ENCODE results near the gene RFX7. TPM values are rescaled to one million over a fixed set of nuclear protein-coding genes. Genes with fewer than 3 reads are reported as not detected.

The RFX7 gene
- total RNA-seq, 1 experiment from 2014 or later: 18.1 TPM

DNA sequence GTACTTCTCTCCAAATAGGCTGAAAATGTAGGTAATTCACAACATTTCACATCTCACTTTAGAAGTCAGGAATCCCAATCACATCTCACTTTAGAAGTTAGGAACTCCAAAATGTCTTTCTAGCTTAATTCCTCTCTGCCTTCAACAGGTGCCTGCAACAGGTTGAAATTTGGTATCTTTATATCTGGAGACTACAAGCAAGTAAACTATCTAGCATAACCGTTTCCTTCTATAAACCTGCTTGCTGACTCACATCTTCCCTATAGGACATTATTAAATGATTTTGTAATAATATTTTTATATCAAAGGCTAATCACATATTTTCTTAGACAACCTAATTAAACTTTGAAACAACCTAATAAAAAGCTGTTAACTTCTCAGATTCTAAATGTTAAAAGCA lies 18.2 kb downstream of the RFX7 start:
- H3K36me3 ChIP-seq (ENCODE audit: control insufficient read depth in 1 of 2, insufficient read depth in 2 of 2, low read length in 2 of 2): 0 out of 4 replicates have a peak, but pooled peaks cover 0 to 4% of the 10 kb centered on the region in 2 experiments
- intact Hi-C loops (cut with micrococcal nuclease): loop anchor here (10.0 kb wide), 1 partner anchor 59 kb away; no protein-coding TSS in a partner anchor
- ChIA-PET RAD21 (ENCODE audit: low non-redundant PET in 1 of 2, low total read pairs in 2 of 2, uncharacterized antibody in 2 of 2, unreplicated experiment in 2 of 2) (no interaction called here), CTCF (no interaction called here), POLR2A (no interaction called here)
- no peaks in the 10 kb centered on the region for H3K9me2 ChIP-seq (ENCODE audit: insufficient read depth)
- H3K4me2 ChIP-seq (ENCODE audit: low read length): no peak overlapping the region
- no peaks in the 10 kb centered on the region for H3K27me3 ChIP-seq (ENCODE audit: insufficient read depth, low read length)
- H3K9me3 ChIP-seq (ENCODE audit: control insufficient read depth in 1 of 2, insufficient read depth in 1 of 2, low read depth in 1 of 2, low read length in 2 of 2): peaks cover 0 to 6% of the 10 kb centered on the region in 2 experiments; a peak in 2 of 4 replicates
- no peak overlapping the region for H3K4me3 ChIP-seq (replicated peaks in 1 of 2; ENCODE audit: low read depth in 1 of 2, low read length in 2 of 2)
- H3K79me2 ChIP-seq (ENCODE audit: insufficient read depth, low read length): peaks cover 23% of the 10 kb centered on the region
- ATAC-seq: no peak
- DNase-seq (ENCODE audit: low read depth, low spot score): no peak
- no peak overlapping the region for H3K27ac ChIP-seq (ENCODE audit: low read depth, low read length)
- no peaks in the 10 kb centered on the region for H4K20me1 ChIP-seq (ENCODE audit: insufficient read depth)
- H2AFZ ChIP-seq (ENCODE audit: low read depth, low read length, poor library complexity, severe bottlenecking): no peak overlapping the region
- TF ChIP-seq RAD21 (IDR thresholded peaks at IDR 0.05; ENCODE audit: low read depth) (no peak), YY1 (IDR thresholded peaks at IDR 0.05; ENCODE audit: extremely low read depth, insufficient replicate concordance, low read depth, low read length) (no peak), MAX (IDR thresholded peaks at IDR 0.05) (no peak), CBX3 (IDR thresholded peaks at IDR 0.05; ENCODE audit: low read depth) (no peak), FOSL1 (IDR thresholded peaks at IDR 0.05; ENCODE audit: low read depth) (no peak)
- no peak overlapping the region for H3K9ac ChIP-seq (ENCODE audit: low read length)
- no TSS peak for BruUV-seq (replicated peaks)
- no peaks in the 10 kb centered on the region for H3K4me1 ChIP-seq (ENCODE audit: control insufficient read depth in 1 of 2, insufficient read depth in 2 of 2, low read length in 2 of 2)

GRCh38 chr15:56222302-56222701 lies 21.4 kb downstream of the RFX7 start:
- no peak overlapping the region for H3K4me2 ChIP-seq (ENCODE audit: low read length)
- intact Hi-C loops (cut with micrococcal nuclease): loop anchor here (10.0 kb wide), 1 partner anchor 62 kb away; no protein-coding TSS in a partner anchor
- H3K9me3 ChIP-seq (ENCODE audit: control insufficient read depth in 1 of 2, insufficient read depth in 1 of 2, low read depth in 1 of 2, low read length in 2 of 2): peaks cover 0 to 6% of the 10 kb centered on the region in 2 experiments; a peak in 1 of 4 replicates
- no peaks in the 10 kb centered on the region for H3K36me3 ChIP-seq (ENCODE audit: control insufficient read depth in 1 of 2, insufficient read depth in 2 of 2, low read length in 2 of 2)
- H3K9ac ChIP-seq (ENCODE audit: low read length): no peak overlapping the region
- H3K9me2 ChIP-seq (ENCODE audit: insufficient read depth): no peaks in the 10 kb centered on the region
- no TSS peak for BruUV-seq (replicated peaks)
- ChIA-PET POLR2A (no interaction called here), RAD21 (ENCODE audit: low non-redundant PET in 1 of 2, low total read pairs in 2 of 2, uncharacterized antibody in 2 of 2, unreplicated experiment in 2 of 2) (no interaction called here), CTCF (no interaction called here)
- no peak overlapping the region for H3K4me3 ChIP-seq (replicated peaks in 1 of 2; ENCODE audit: low read depth in 1 of 2, low read length in 2 of 2)
- ATAC-seq (no peak), DNase-seq (ENCODE audit: low read depth, low spot score) (no peak)
- TF ChIP-seq JUND (IDR thresholded peaks at IDR 0.05) (no peak), ZFX (IDR thresholded peaks at IDR 0.05) (no peak), ELF1 (IDR thresholded peaks at IDR 0.05; ENCODE audit: borderline replicate concordance, low read depth) (no peak), EZH2 (IDR thresholded peaks at IDR 0.05) (no peak), MAX (IDR thresholded peaks at IDR 0.05) (no peak), POLR2AphosphoS5 (IDR thresholded peaks at IDR 0.05; ENCODE audit: low read depth, low read length) (no peak), POLR2A (IDR thresholded peaks at IDR 0.05; ENCODE audit: borderline replicate concordance, extremely low read depth, insufficient read depth, insufficient read length) (no peak)
- peaks cover 32% of the 10 kb centered on the region for H3K79me2 ChIP-seq (ENCODE audit: insufficient read depth, low read length)
- H3K27ac ChIP-seq (ENCODE audit: low read depth, low read length): no peak overlapping the region
- no peaks in the 10 kb centered on the region for H3K27me3 ChIP-seq (ENCODE audit: insufficient read depth, low read length)
- no peak overlapping the region for H2AFZ ChIP-seq (ENCODE audit: low read depth, low read length, poor library complexity, severe bottlenecking)
- H4K20me1 ChIP-seq (ENCODE audit: insufficient read depth): no peaks in the 10 kb centered on the region
- H3K4me1 ChIP-seq (ENCODE audit: control insufficient read depth in 1 of 2, insufficient read depth in 2 of 2, low read length in 2 of 2): no peaks in the 10 kb centered on the region
